ENCODE data around the gene PEX26.
"Not testable (repeated sequence)": the region's sequence is repeated elsewhere in the genome, so short reads cannot be mapped to it uniquely, and the experiment has no call there.

Gene PEX26

GRCh38 chr22:18119409-18120110, 41.8 kb downstream of the PEX26 start:
- DNase-seq (ENCODE audit: low spot score): no peak

- DNase-seq (ENCODE audit: low spot score): no peak
These were observed 43.1 kb downstream of the PEX26 start for GRCh38 chr22:18120857-18121256.

GRCh38 chr22:18121506-18121905, 43.7 kb downstream of the PEX26 start:
- no peak for DNase-seq (ENCODE audit: low spot score)

- no peak for DNase-seq (ENCODE audit: low spot score)
These were observed 44.3 kb downstream of the PEX26 start for GRCh38 chr22:18121954-18122554.

- DNase-seq (ENCODE audit: low spot score): not testable (repeated sequence)
These were observed 45.8 kb downstream of the PEX26 start for GRCh38 chr22:18123476-18124025.

- no peak for DNase-seq (ENCODE audit: low spot score)
These were observed 48.8 kb downstream of the PEX26 start for GRCh38 chr22:18126606-18127005.

- no peak for DNase-seq (ENCODE audit: low spot score)
These were observed 52.2 kb downstream of the PEX26 start for GRCh38 chr22:18130018-18130417.

- no peak for DNase-seq (ENCODE audit: low spot score)
These were observed 53.1 kb downstream of the PEX26 start for GRCh38 chr22:18130699-18131429.

- no peak for DNase-seq (ENCODE audit: low spot score)
These were observed 55.7 kb downstream of the PEX26 start for GRCh38 chr22:18133452-18133851.

GRCh38 chr22:18136563-18137320, 59.0 kb downstream of the PEX26 start:
- no peak for DNase-seq (ENCODE audit: low spot score)

GRCh38 chr22:18141004-18141403, 63.2 kb downstream of the PEX26 start:
- not testable (repeated sequence) for DNase-seq (ENCODE audit: low spot score)

- no peak for DNase-seq (ENCODE audit: low spot score)
These were observed 66.3 kb downstream of the PEX26 start for GRCh38 chr22:18144105-18144504.

GRCh38 chr22:18145676-18146388, 68.0 kb downstream of the PEX26 start:
- no peak for DNase-seq (ENCODE audit: low spot score)

GRCh38 chr22:18146389-18146753, 68.6 kb downstream of the PEX26 start:
- no peak for DNase-seq (ENCODE audit: low spot score)

GRCh38 chr22:18147791-18148190, 70.0 kb downstream of the PEX26 start:
- no peak for DNase-seq (ENCODE audit: low spot score)

- DNase-seq (ENCODE audit: low spot score): no peak
These were observed 70.6 kb downstream of the PEX26 start for GRCh38 chr22:18148293-18148965.

- no peak for DNase-seq (ENCODE audit: low spot score)
These were observed 74.7 kb downstream of the PEX26 start for GRCh38 chr22:18152519-18152918.

GRCh38 chr22:18154821-18155390, 77.1 kb downstream of the PEX26 start:
- DNase-seq (ENCODE audit: low spot score): no peak

All from hematopoietic multipotent progenitor cell treated with erythropoietin and hydrocortisone succinate and interleukin-3 and kit ligand, for 15 days (in vitro differentiated cells).